HCEC 1CT (cell line): ENCODE results near the gene DIMT1.
A peak's percentile ranks its signal among the peaks of the same experiment; 100 is the strongest.

ENCODE experiments used
- DNase-seq: peaks from one replicate; pipeline ENCODE4 v3.0.0-alpha.2; 2017

DIMT1 gene

DNA sequence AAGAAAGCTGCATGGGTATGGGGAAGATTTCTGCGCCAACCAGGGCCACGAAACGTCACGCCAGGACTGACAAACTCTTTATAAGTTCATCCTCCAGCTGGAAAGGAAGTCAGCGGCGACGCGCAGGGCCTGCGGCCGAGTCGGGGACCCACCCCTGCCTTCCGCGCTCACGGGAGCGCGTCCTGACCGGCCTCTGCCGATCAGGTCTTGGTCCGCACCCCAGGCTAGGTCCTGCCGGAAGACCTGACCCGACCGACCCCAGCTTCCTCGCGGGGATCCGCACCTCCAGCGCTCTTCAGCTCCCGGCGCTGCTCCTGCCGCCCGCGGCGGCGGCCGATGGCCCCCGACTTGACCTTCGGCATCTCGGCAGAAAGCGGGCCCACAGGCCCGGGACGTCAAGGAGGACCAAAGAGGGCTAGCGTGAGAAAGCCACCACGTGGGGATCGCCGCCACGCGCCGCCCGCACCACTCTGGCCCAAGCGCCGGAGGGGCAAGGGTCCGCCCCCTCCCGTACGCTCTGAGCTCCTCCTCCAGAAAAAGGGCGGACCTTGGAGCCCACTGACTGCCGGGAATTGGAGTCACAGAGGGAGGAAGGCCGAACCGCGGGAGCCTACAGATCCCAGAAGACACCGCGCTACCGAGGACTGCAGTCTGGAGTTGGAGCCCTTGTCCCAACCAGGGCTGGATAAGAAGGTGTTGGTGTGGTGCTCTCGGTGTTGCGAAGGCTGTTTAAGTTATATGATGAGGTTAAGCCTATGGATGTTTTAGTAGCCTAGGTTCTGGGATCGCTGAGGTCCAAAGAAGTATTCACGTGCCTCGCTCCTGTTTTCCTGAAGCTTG, at the start of gene DIMT1:
Gene DIMT1, minus strand, starts transcription at position 495 of the 840 bp plus-strand sequence. Its CDS starts 133 bp downstream, at position 362.
- peak; percentile 98 for DNase-seq

GRCh38 chr5:62450259-62450658, 46.6 kb upstream of the DIMT1 start:
- DNase-seq: peak; percentile 23

- DNase-seq: no peak
These were observed 44.8 kb upstream of the DIMT1 start for GRCh38 chr5:62448528-62448927.

GRCh38 chr5:62432621-62433064, 28.9 kb upstream of the DIMT1 start:
- no peak for DNase-seq

DNA sequence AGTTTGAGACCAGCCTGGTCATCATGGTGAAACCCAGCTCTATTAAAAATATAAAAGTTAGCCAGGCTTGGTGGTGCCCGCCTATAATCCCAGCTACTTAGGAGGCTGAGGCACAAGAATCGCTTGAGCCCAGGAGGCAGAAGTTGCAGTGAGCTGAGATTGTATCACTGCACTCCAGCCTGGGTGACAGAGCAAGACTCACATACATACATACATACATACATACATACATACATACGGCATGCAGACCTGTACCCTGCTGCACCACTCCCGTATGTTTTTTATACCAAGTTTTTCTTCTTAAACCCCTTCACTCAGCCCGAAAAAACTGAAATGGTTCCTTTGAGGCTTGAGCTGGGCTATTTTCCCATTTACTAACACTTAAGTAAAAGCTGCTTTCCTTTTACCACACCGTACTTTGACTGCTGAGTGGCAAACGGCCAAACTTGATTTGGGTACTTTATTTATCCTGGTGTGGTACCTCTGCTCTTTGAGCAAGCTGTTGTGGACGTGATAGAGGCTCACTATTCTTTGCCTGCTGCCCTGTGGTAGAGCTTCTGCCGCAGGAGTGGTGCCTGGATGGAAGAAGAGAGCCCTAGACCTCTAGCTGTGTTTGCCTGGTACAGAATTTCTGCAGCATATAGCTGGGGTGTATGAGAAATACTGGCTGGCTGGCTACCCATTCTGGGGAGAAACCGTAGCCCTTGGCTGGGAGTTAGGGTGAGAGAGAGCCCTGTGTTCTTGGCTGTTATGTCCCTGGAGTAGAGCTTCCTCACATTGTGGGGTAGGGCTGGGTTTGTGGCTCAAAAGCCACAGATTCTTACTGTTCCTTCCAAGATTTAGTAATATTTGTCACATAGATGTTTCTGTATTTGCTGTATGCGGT, 28.3 kb upstream of the DIMT1 start:
- no peak for DNase-seq

DNA sequence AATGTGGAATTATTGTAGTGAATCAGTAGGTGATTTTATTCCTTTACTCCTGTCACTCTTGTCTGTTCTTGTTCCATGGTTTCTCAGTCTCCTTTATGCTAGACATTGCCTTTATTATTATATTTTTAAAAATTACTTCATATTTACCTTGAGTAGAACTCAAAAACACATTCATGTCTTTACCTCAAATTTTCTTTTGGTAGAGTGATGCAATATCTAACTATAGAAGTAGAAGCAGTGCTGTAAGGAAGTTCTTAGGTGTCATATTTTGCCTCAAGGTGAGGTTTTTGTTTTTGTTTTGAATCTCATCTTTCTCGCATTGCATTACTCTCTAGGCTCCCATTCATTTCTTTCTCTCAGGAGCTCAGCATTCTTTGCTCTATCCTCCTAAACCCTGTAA, 21.1 kb upstream of the DIMT1 start:
- DNase-seq: no peak

- no peak for DNase-seq
These were observed 17.7 kb upstream of the DIMT1 start for GRCh38 chr5:62421414-62421813.

DNA sequence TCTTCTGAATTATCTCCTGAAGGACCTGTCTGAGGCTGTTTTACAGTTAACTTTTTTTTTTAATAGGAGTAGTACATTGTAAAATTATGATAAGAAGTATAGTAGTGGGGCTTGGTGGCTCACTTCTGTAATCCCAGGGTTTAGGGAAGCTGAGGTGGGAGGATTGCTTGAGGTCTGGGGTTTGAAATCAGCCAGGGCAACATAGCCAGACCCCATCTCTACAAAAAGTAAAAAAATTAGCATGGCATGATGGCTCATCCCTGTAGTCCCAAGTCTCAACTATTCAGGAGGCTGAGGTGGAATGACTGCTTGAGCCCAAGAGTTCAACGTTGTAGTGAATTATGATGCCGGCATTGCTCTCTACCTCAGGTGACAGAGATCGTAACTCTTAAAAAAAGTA, 15.9 kb upstream of the DIMT1 start:
- DNase-seq: no peak

DNA sequence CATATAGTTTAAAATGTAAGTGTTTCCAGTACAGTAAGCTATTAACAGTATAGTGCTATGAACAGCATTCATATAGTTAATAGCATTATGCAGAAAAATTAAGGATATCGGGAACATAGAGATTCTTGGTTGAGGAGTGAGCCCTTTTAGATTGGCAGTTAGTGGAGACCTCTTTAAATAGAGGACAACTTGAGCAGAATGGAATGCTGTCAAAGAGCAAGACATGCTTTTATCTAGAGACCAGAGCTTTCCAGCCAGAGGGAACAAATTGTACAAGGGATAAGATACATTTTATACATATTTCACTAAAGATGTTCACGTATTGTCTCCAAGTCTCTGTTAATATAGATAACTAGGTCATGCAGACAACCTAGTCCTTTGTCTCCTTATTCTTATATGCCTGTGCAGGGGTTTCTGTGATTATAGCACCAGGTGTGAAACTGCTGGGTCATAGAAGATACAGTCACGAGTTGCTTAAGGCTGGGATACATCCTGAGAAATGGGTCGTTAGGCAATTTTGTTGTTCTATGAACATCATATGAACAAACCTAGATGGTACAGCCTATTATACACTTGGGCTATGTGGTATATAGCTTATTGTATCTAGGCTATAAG, 14.9 kb upstream of the DIMT1 start:
- no peak for DNase-seq

GRCh38 chr5:62413711-62414110, 10.0 kb upstream of the DIMT1 start:
- no peak for DNase-seq

DNA sequence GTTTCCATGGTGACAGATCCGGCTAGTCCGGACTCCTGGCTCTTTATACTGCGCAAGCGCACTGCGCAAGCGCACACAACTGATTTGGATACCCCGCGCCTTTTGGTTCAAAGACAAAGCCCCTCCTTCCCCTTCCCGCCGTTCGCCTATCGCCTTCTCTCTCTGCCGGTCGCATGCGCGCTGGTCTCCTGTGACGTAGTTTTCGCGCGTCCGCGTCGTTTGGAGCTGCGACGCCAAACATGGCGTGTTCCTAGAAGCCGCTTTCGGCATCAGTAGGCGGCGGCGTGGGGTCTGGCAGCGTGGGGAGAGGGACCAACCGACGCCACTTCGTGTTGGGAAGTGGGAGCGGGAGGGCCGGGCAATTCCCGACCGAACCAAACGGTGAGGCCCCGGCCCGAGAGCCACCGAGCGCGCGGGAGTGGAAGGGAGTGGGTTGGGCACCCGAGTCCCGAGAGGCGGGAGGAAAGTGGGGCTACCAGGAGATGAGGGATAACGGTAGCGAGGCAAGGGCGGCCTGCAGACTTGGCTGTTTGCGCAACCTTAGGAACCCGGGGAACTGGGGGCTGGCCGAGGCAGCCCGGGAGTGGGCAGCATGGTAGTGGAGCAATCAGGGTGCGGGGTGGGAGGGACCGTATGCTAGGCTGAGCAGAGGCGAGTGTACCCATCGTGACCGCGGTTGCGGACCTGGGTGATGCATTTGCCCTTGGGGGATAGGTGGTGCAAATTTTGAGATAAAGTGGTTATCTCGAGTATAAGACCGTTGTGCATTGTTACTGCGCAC, 9.0 kb upstream of the DIMT1 start, which contains the start of gene IPO11:
Gene IPO11, plus strand, starts transcription at position 215 of the 781 bp plus-strand sequence. CDS start 24,517 bp downstream, outside the sequence.
- DNase-seq: peak; percentile 99

DNA sequence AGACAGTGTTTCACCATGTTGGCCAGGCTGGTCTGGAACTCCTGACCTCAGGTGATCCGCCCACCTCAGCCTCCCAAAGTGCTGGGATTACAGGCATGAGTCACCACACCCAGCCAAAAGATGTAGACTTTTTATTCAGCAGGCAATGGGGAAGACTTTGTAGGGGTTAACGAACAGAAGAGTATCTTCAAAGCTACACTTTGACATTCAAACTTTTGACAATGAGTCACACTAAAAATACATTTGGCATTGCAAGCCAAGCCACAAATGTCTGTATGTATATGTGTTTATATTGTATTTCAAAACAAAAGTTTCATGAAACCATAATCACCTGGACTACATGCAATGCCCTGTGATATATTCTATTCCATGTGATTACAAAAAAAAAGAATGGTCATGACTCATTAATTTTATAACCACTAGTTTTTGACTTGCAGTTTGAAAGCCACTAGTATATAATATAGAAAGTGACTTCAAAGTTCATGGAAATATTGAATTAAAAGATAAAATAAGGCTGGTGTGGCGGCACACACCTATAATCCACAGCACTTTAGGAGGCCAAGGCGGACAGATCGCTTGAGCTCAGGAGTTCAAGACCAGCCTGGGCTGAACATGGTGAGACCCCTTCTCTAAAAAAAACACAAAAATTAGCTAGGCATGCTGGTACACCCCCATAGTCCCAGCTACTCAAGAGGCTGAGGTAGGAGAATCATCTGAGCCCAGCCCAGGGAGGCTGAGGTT, 8.3 kb downstream of the DIMT1 start:
- DNase-seq: peak; percentile 59

DNA sequence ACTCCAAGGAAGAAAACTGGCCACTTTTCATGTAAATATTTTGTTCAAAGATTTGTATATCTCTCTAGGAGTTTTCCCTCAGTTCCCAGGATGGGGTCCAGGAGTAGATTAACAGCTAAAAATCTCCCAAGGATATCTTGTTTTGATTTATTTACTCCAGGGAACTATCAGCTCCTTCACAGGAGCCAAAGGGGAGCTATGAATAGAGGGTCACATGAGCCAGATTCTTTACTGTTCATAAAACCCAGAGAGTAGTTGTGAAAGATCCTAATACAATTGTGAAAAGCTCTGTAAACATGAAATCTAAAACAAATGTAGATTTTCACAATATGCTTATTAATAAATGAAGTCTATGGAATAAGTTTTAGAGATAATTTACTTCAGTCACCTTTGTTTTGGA, 16.9 kb downstream of the DIMT1 start:
- peak; percentile 25 for DNase-seq

DNA sequence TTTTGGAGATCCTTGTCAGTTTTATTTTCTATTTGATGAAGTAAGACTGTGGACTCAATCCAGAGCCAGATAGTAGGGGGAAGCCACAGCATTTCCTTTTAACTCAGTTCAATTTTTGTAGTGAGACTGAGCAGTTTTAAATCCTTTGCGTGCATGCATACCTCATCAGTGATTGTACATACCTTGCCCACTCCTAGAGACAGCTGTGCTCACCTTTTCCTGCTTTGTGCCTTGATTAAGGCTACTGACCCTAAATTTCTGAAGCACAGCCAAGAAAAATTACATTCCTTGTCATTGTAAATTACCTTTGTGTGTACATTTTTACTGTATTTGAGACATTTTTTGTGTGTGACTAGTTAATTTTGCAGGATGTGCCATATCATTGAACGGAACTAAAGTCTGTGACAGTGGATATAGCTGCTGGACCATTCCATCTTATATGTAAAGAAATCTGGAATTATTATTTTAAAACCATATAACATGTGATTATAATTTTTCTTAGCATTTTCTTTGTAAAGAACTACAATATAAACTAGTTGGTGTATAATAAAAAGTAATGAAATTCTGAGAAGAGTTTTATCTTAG, 17.8 kb downstream of the DIMT1 start:
- no peak for DNase-seq

DNA sequence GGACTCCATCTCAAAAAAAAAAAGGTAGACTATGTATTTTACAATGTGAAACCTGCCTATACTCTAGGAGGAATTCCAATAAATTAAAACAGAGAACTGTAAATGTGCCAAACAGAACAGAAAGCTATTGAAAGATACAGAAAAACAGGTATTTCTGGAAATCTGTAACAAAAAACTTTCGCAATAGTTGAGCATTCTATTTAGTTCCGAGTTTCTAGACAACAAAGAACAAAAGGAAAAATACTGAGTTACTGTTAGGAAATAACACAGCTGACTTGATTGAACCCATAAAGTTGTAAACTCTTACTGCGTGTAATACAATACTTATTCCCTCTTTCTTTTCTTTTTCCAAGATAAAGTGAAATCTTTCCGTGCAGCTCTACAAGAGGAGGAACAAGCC, 18.6 kb downstream of the DIMT1 start:
- no peak for DNase-seq

GRCh38 chr5:62376064-62376463, 27.6 kb downstream of the DIMT1 start:
- DNase-seq: peak; percentile 11

DNA sequence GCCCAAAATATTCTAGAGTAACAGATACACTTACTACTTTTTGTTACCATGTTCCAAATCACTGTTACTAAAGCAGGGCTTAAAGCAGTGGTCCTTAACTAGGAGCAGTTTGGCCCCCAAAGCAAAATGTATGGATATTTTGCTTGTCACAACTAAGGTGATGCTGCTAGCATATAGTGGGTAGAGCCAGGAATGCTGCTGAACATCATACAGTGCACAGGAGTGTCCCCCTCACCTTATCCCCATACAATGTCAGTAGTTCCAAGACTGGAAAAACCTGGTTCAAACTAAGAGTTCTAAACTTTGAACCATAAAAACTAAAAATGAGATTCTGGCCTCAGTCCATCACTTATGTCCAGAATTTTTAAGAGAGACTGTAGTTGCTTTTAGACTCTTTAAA, 28.1 kb downstream of the DIMT1 start:
- DNase-seq: no peak

DNA sequence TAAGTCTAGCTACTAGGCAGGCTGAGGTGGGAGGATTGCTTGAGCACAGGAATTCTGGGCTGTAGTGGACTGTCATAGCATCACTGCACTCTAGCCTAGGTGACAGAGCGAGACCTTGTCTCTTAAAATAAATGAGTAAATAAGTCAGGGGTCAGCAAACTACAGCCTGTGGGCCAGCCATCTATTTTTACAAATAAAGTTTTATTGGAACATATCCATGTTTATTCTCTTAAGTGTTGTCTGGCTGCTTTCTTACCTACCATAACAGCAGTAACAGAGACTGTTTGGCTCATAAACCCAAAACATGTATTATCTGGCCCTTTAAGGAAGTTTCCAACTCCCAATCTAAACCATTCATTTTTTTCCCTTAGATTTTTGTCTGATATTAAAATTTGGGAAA, 29.6 kb downstream of the DIMT1 start:
- DNase-seq: no peak

DNA sequence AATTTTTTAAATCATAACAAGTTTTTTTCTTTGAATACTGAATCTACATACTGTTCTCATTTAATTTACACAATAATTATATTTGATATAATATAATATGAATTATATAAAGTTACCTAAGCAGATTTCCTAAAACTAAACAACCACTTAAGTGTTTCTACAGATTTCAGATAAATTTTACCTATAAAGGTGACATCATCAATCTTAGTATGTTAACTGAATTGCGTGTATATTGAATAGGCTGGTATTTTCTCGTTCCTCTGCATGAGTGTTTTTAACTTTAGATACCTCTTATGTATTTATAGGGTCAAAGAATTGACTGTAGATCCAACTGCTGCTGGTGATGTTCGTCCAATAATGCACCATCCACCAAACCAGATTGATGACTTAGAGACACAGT, 30.3 kb downstream of the DIMT1 start:
- DNase-seq: no peak

DNA sequence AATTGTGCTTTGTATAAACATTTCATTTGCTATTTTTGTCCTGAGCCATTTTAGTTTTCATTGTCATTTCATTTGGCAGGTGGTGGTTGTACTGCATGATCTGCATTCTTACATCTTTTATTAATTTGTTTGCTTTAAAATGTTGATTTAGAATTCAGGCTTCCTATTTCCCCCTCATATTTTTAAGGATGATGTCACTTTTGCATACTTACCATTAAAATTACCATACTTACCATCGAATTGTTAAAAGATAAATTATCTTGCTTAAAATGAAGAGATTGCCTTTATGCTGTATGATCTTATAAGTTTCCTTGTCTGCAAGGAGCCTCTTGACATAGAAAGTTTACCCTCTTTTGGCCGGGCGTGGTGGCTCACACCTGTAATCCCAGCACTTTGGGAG, 31.1 kb downstream of the DIMT1 start:
- no peak for DNase-seq

DNA sequence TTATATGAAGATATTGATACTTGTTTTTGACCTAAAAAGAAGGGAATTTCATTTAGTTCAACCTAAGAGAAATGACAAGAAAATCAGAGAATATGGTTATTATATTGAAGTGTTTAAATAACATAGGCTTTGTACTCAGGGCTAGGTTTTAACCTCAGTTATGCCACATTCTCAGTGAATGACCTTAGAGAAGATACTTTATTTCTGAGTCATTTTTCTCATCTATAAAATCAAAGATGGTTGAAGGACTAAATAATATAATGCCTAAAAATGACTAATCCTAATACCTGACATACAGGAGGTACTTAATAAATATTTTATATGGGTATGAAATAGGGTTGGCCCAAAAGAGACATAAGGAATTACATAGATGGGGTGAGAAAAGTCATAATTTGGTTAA, 32.3 kb downstream of the DIMT1 start:
- DNase-seq: no peak
